ENCODE results near the gene G2E3.

- TF ChIP-seq CTCF (IDR thresholded peaks at IDR 0.05) (no peak), POLR2A (IDR thresholded peaks at IDR 0.05) (no peak), EP300 (IDR thresholded peaks at IDR 0.05) (no peak)
Measured at GRCh38 chr14:30573226-30573814, 14.4 kb downstream of the G2E3 start.
